Hematopoietic multipotent progenitor cell (in vitro differentiated cells): ENCODE results near the gene ABCD4. TPM values are rescaled to one million over a fixed set of nuclear protein-coding genes. Genes with fewer than 3 reads are reported as not detected.
"Not testable (repeated sequence)": the region's sequence is repeated elsewhere in the genome, so short reads cannot be mapped to it uniquely, and the experiment has no call there.

Experiments
- DNase-seq, 3 donors: peaks; one replicate each; pipeline ENCODE4 v3.0.0-alpha.2; 2011 to 2015; ENCODE audit warnings: low read depth in 2 of 3, low spot score in 2 of 3
- total RNA-seq: library from RNA; depleted of rRNA; stranded (reverse); fragments of >200 nt; gene quantifications from one replicate; pipeline ENCODE4 v1.2.3, GENCODE V29; 2012

Gene ABCD4
- total RNA-seq, 1 donor, result 90.5 TPM

DNA sequence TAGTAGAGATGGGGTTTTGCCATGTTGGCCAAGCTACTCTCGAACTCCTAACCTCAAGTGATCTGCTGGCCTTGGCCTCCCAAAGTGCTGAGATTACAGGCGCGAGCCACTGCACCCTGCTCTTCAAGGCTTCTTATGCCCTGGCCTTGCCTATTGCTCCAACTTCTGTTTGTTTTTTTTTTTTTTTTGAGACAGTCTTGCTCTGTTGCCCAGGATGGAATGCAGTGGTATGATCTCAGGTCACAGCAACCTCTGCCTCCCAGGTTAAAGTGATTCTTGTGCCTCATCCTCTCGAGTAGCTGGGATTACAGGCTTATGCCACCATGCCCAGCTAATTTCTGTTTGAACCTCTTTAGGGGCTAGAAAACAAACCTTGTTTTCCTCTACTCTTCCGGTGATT, 6.0 kb upstream of the ABCD4 start:
- DNase-seq, result no peak

- DNase-seq, result peak; percentile 13 to 75 (median 53)
These were observed 544 bp downstream of the ABCD4 start for GRCh38 chr14:74302152-74302628.

- no peak for DNase-seq
These were observed 1.1 kb downstream of the ABCD4 start for GRCh38 chr14:74301594-74302151.

DNA sequence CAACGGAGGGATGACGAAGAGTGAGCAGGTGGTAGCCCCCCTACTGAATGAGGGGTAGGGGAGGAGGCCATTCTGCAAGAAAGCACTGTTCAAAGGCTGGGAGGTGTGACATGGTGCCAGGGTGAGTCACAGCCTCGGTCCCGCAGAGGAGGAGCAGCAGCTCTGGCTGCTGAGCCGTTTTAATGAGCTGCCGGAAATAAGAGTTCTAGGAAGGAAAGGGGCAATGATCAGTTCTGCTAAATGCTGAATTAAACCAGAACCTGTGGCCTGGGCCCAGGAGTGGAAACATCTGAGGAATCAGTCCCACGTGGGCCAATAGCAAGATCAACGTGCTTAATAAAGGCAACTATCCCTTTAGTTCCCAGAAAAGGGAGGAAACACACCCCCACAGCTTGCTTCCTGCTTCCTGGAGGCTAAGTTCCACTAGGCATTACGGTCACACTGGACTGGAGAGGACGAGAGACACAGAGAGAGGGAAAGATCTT, 3.6 kb downstream of the ABCD4 start:
- no peak for DNase-seq

DNA sequence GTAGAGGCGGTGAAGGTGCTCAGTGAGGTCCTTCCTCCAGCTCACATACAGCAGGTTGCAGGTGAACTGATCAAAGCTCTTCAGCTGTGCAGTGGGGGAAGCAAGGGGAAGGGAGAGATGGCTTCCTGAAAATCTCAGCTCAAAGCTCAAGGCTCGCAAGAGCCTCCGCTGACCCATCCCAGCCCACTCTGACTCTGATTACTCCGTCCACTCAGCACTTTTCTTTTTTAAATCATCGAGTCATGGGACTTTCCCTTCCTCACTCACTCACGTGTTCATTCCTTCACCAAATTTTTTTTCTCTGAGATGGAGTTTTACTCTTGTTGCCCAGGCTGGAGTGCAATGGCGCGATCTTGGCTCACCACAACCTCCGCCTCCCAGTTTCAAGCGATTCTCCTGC, 4.7 kb downstream of the ABCD4 start:
- DNase-seq, result no peak

GRCh38 chr14:74296037-74296467, 6.7 kb downstream of the ABCD4 start:
- DNase-seq, result no peak

GRCh38 chr14:74293606-74294005, 9.1 kb downstream of the ABCD4 start:
- DNase-seq, result no peak

- DNase-seq, result no peak
These were observed 10.7 kb downstream of the ABCD4 start for GRCh38 chr14:74292061-74292460.

DNA sequence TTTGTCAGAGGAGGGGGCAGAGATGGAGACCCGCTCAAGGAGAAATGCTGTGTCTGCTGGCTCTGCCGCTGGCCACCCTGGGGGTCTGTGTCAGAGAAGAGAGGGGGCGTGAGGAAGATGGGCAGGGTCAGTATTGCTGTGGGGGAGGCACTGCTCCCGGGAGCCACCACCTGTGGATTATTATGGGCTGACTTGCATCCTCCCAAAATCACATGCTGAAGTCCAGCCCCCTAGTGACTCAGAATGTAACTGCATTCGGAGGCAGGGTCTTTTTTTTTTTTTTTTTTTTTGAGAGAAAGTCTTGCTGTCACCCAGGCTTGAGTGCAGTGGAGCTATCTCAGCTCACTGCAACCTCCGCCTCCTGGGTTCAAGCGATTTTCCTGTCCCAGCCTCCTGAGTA, 12.3 kb downstream of the ABCD4 start:
- peak in 1 of 3 donors; percentile 29 for DNase-seq

DNA sequence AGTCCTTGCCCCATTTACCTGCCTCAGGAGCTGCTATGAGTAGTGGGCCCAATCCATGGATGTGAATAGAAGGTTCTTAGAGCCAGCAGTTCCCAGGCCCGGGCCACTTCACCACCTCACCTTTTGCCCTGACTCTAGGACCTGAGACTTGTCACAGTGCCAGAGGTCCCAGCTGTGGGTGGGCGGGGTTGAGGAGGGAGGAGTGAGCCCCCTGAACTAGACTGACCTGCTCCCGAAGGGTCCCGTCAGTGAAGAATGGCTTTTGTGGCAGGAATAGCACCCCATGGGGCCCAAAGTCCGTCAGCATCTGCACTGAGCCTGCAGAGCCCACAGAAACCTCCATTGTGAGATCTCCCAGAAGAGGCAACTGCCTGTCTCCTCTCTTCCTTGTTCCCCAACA, 12.9 kb downstream of the ABCD4 start:
- no peak for DNase-seq

DNA sequence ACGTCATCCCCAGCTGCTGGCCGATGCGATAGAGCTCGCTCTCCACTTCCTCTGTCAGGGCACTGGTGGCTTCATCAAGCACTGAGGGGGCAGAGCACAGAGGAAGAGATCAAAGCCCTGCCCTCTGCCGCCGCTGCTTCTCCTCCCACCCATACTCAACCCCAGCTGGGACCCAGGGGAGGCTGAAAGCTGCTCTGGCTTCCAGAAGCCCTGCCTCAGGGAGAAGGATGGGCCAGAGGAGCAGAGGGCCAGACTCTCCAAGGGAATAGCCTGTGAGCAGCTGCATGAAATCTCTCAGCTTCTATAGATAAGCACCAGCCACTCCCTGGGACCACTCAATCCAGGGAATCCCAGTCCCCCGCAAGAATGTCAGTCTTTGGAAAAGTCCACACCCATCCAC, 16.0 kb downstream of the ABCD4 start:
- DNase-seq, result no peak

DNA sequence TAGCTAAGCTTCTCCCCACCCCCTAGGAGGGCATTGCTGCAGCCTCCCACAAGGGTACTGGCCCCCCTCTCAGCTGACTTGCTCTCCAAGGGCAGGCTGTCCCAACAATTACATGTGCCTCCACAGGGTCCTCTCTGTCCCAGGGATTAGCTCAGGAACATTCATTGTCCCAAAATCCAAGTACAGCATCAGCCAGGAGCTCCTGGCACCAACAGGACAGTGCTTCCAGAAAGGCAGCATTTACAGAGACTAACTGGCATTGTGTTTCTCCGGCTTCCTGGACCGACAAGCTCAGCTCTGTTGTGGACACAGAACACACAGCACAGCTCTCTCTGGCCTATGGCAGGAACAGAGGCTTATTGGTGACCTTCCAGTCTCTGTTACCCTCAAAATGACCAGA, 21.7 kb downstream of the ABCD4 start:
- DNase-seq, result no peak

- DNase-seq, result no peak
These were observed 24.7 kb downstream of the ABCD4 start for GRCh38 chr14:74278080-74278479.

GRCh38 chr14:74275241-74275841, 27.4 kb downstream of the ABCD4 start:
- peak in 1 of 3 donors; percentile 60 for DNase-seq

DNA sequence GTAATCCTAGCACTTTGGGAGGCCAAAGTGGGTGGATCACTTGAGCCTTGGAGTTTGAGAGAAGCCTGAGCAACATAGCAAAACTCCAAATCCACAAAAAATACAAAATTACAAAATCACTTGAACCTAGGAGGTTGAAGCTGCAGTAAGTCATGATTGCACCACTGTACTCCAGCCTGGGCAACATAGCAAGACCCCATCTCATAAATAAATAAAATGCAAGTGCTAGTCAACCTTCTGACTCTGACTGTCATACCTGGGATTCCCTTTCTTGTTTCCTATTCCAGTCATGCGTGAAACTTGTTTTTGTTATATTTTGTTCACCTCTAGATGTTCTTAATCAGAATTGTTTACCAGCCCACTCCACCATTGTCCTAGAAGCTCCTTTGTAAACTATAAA, 31.4 kb downstream of the ABCD4 start:
- no peak for DNase-seq

- not testable (repeated sequence) for DNase-seq
These were observed 32.2 kb downstream of the ABCD4 start for GRCh38 chr14:74270382-74271177.

- no peak for DNase-seq
These were observed 35.1 kb downstream of the ABCD4 start for GRCh38 chr14:74267588-74267987.

GRCh38 chr14:74265301-74265965, 37.3 kb downstream of the ABCD4 start:
- DNase-seq, result no peak

GRCh38 chr14:74263921-74264320, 38.8 kb downstream of the ABCD4 start:
- no peak for DNase-seq

GRCh38 chr14:74263181-74263580, 39.6 kb downstream of the ABCD4 start:
- DNase-seq, result no peak

DNA sequence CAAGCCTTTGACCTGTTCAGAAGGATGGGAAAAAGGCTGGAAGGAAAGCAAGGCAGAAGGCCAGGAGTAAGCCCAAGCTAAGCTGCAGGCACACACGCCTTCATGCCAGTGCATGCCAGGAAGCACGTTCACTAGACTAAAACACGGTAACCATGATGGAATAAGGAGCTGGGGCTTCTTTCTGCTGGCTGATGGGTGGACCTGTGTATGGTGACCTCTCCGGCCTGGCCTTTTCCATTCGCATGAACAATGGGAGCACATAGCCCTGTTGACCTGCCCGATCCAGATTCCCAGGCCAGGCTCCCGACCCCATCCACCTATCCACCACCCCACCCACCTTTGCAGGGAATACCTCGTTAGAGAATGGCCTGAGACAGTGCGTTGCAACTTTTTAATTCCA, 40.7 kb downstream of the ABCD4 start:
- DNase-seq, result no peak
